Mucosa of stomach (tissue), 1 donor: ENCODE data around the gene STUM.

Source experiments
- H3K27me3 ChIP-seq: one replicate; pipeline ENCODE4 v1.7.0; 2013; ENCODE audit warnings: mild to moderate bottlenecking, low read length; ENCODE audit not compliant: control insufficient read depth, insufficient read depth
- H3K36me3 ChIP-seq: one replicate; pipeline ENCODE4 v1.7.0; 2013; ENCODE audit warnings: low read length; ENCODE audit not compliant: control insufficient read depth, insufficient read depth
- H3K4me1 ChIP-seq: one replicate; pipeline ENCODE4 v1.7.0; 2013; ENCODE audit warnings: mild to moderate bottlenecking, low read length; ENCODE audit not compliant: control insufficient read depth, insufficient read depth
- H3K4me3 ChIP-seq: one replicate; pipeline ENCODE4 v1.7.0; 2013; ENCODE audit warnings: low read length
- H3K9ac ChIP-seq: one replicate; pipeline ENCODE4 v1.7.0; 2013; ENCODE audit warnings: mild to moderate bottlenecking, low read length, moderate library complexity
- H3K9me3 ChIP-seq: one replicate; pipeline ENCODE4 v1.7.0; 2013; ENCODE audit warnings: mild to moderate bottlenecking, low read length, moderate library complexity; ENCODE audit not compliant: control insufficient read depth
- donor health status: Pancreatic carcinoma.

The STUM gene

DNA sequence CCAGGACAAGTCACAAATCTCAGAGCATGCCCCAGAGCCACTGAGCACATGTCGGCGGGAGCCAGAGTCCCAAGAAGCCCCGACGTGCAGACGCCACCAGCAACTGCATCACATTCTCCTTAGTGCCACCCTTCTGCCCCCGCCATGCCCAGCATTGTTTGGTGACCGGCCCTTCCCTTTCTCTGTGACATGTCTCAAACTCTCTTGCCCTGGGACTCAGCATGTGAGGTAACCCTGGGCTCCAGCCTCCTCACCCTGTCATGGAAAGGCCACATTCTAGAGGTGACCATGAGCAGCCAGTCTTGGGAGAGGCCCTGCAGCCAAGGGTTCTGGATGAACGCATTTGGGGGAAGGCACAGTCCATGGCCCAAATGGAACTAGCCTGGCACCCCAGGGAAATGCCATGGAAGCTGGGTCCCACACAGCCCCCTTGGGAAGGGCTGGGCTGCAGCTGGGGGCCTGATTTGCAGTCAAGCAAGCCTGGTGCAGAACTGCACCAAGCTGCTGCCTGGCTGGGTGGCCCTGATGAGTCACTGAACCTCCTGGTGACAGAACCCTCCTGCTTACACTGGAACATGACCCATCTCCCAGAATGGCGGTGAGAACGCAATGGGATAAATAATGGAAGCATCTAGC, 96.1 kb downstream of the STUM start:
- Histone ChIP-seq H3K4me3 (no peak overlapping the region), H3K9me3 (no peaks in the 10 kb centered on the region), H3K36me3 (peaks cover 6% of the 10 kb centered on the region), H3K4me1 (peaks cover 18% of the 10 kb centered on the region), H3K27me3 (no peaks in the 10 kb centered on the region), H3K9ac (no peak overlapping the region)

DNA sequence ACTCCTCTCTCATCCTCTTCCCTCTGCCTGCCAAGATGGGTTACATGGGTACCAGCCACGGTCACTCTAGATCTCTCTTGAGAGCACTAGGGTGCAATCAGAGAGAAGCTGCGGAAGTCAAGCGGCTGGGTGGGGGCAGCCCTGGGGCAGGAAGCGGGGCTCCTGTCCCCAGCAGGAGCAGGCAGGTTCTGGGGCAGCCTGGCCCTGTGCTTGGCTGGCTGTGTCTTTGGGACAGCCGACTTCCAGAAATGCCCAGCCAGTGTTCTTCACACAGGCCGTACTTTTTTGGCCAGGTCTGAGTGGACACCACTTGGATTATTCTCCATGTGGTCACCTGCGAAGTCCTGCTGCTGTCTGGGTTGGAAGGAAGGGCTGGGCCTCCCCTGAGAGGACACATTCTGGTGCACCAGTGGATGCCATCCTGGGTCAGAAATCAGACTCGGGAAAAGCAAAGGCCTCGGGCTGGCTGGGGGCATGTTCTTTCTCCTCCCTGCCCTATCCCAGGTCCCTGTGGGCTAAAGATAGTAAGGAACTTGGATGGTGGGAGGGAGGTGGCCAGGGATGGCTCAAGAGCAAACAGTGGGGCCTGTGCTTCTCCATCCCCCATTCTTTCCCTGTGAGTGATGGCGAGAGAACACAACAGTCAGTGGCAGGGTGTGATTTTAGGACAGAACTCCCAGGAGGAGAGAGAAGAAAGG, 96.9 kb downstream of the STUM start:
- H3K9ac ChIP-seq, result no peak overlapping the region

DNA sequence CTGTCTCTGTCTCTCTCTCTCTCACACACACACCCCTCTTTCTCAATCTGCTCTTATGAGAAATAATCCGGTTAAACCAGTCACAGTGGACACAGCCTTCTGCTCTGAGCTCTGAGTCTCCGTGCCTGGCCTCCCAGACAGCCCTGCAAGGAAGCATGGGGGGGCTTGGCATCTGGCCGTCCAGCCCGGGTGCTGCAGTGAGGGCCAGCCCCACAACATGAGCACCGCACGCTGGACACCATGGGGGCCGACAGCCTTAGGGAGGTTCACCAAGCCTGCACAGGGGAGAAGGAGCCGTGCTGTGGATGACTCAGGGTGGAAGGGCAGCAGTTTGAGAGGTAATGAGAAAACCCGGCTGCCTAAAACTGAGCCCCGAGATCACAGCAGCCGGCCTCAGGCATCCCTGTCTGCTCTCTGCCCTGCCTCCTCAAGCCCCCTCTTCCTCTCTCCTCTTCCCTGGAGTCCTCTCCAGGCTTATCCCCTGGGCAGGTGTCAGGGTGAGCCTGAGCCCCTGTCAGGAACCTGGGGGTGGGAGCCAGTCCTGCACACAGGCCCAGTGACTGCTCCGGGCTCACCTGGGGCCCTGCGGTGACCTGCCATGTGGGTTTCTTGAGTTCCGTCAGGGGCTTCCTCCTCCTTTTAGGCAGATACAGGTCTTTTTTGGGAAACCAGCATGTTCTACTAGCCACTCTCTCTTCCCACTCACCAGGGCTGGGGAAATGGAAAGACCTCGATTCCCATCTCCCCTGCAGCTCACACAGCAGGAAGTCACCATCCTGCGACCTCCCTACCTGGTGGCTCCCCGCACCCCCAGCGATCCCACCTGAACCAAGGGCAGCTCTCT, 97.7 kb downstream of the STUM start:
- no peaks in the 10 kb centered on the region for H3K27me3 ChIP-seq
- no peak overlapping the region for H3K4me3 ChIP-seq
- peaks cover 18% of the 10 kb centered on the region for H3K4me1 ChIP-seq
- H3K36me3 ChIP-seq, result peaks cover 6% of the 10 kb centered on the region
- H3K9ac ChIP-seq, result no peak overlapping the region
- H3K9me3 ChIP-seq, result no peaks in the 10 kb centered on the region

More for the DNA sequence above, 96.9 kb downstream of the STUM start:
- H3K36me3 ChIP-seq, result peaks cover 6% of the 10 kb centered on the region
- no peaks in the 10 kb centered on the region for H3K27me3 ChIP-seq
- H3K4me1 ChIP-seq, result peaks cover 18% of the 10 kb centered on the region
- H3K4me3 ChIP-seq, result no peak overlapping the region
- H3K9me3 ChIP-seq, result no peaks in the 10 kb centered on the region

DNA sequence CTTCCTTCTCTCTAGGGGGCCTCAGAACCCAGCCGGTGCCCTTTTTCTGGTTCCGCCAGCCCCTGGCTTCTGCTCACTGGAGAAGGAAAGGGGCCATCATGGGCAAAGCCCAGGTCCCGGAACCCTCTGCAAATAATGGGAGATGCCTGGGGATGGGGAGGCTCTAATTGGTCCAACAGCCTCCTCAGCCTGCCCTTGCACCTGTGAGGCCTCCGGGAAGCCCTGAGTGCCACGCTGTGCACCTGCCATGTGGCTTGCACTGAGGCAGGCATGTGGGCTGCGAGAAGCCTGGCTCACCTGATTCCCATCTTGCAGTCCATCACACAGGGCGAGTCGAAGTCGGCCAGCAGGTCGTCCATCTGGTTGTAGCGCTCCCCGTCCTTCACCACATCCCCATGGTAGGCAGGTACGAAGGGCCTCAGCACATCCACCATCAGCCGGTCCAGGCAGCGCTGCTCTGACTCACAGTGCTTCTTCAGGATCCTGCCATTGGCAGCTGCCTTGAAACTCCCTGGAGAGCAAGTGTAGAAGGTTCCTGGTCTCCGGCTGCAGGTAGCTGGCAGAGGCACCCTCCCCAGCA, 98.4 kb downstream of the STUM start:
- H3K4me1 ChIP-seq, result peaks cover 18% of the 10 kb centered on the region

DNA sequence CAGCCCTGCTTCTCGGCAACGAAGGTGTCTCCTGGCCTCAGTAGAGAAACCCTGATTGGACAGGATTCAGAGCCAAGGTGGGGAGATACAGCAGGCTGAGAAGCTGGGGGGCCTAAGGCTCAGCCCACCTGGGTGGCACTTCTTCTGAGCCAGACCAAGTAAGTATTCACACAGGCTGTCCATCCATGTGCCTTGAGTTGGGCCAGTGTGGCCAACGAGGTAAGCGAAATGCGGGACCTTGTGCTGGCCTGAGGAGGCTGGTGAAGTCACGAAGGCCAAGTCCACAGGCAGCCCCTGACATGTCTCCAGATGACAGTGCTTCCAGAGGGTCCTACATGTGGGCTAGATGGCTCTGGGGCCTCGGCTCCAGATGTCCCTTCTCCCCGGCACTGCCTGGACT, 99.2 kb downstream of the STUM start:
- H3K4me1 ChIP-seq, result peaks cover 17% of the 10 kb centered on the region
- H3K9ac ChIP-seq, result no peak overlapping the region
- H3K27me3 ChIP-seq, result no peaks in the 10 kb centered on the region
- H3K36me3 ChIP-seq, result peaks cover 6% of the 10 kb centered on the region
- no peaks in the 10 kb centered on the region for H3K9me3 ChIP-seq
- no peak overlapping the region for H3K4me3 ChIP-seq

More for the DNA sequence above, 98.4 kb downstream of the STUM start:
- no peaks in the 10 kb centered on the region for H3K27me3 ChIP-seq
- H3K36me3 ChIP-seq, result peaks cover 6% of the 10 kb centered on the region
- H3K4me3 ChIP-seq, result no peak overlapping the region
- no peaks in the 10 kb centered on the region for H3K9me3 ChIP-seq
- no peak overlapping the region for H3K9ac ChIP-seq

DNA sequence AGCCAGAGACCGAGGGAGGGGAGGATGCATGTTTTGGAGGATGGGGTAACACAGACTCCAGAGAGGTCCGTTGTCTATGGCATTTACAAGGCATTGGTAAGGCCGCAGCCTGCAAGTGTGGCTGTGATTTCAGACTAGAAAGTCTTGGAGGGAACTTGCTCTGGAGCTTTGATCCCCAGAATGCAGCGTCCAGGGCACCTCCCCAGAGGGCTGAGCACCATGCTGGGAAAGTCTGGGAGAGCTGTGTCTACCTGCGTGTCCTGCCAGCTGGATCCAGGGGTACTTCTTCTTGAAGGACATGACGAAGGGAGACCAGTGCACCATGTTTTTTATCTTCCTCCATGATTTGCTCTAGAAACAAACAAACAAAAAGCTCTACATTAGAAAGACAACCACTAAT, 99.9 kb downstream of the STUM start:
- Histone ChIP-seq H3K36me3 (peaks cover 6% of the 10 kb centered on the region), H3K4me3 (no peak overlapping the region), H3K27me3 (no peaks in the 10 kb centered on the region), H3K9ac (no peak overlapping the region), H3K4me1 (peaks cover 10% of the 10 kb centered on the region), H3K9me3 (no peaks in the 10 kb centered on the region)

DNA sequence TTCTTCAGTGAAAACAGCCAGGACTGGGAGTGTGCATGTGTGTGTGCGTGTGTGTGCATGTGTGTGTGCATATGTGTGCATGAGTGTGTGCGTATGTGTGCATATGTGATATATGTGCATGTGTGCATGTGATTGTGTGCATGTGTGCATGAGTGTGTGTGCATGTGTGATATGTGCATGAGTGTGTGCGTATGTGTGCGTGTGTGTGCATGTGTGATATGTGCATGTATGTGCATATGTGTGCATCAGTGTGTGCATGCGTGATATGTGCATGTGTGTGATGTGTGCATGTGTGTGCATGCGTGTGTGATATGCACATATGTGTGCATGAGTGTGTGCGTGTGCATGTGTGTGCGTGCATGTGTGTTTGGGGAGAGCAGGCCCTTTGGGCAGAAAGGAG, 100.7 kb downstream of the STUM start:
- Histone ChIP-seq H3K9ac (no peak overlapping the region), H3K4me1 (peaks cover 2% of the 10 kb centered on the region), H3K36me3 (peaks cover 6% of the 10 kb centered on the region), H3K27me3 (no peaks in the 10 kb centered on the region), H3K9me3 (no peaks in the 10 kb centered on the region), H3K4me3 (no peak overlapping the region)

DNA sequence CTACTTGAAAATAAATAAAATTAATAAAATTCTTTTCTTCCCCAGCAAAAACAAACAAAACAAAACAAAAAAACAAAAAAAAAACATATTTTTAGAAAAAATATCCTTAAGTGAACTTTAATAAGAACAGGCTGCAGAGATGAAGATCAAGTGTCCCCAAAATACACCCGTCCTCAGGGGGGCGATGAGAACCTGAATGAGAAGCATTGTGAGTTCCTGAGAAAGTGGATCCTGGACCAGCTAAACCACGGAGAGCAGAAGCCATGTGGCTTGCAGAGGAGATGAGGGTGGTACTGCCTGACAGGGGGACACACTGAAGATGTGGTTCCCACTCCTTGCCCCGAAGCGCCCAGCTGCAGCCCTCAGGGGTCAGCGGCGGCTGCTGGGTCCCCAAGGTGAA, 101.2 kb downstream of the STUM start:
- Histone ChIP-seq H3K27me3 (no peaks in the 10 kb centered on the region), H3K4me1 (no peaks in the 10 kb centered on the region), H3K36me3 (peaks cover 6% of the 10 kb centered on the region), H3K4me3 (no peak overlapping the region), H3K9me3 (no peaks in the 10 kb centered on the region), H3K9ac (no peak overlapping the region)

DNA sequence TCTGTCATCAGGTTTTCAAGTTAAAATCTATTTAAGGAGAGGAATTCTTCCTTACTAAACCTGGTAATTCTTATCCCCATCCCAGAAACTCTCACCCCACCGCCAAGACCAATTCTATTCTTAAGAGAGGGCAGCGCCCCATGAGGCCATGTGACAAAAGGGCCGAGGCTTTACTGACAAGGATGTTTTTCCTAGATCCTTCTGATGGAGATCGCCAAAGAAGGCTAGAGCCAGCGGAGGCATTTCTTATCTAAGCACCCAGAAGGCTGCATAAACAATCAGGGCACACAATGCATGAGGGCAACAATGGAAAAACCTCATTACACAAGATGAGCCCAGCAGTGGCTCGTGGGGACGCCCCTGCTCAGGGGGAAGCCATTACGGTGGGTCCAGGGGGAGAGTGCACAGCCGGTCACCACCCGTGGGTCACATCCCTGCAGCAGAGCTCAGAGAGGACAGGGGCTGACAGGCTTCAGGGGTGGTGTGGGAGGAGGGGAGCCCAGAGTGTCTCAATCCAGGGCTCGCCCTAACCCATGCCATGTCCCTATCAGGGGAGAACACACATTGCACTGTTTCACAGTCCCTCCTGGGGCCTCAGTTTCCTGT, 101.8 kb downstream of the STUM start:
- Histone ChIP-seq H3K9ac (no peak overlapping the region), H3K4me1 (no peaks in the 10 kb centered on the region), H3K27me3 (no peaks in the 10 kb centered on the region), H3K4me3 (no peak overlapping the region), H3K9me3 (no peaks in the 10 kb centered on the region), H3K36me3 (peaks cover 6% of the 10 kb centered on the region)

DNA sequence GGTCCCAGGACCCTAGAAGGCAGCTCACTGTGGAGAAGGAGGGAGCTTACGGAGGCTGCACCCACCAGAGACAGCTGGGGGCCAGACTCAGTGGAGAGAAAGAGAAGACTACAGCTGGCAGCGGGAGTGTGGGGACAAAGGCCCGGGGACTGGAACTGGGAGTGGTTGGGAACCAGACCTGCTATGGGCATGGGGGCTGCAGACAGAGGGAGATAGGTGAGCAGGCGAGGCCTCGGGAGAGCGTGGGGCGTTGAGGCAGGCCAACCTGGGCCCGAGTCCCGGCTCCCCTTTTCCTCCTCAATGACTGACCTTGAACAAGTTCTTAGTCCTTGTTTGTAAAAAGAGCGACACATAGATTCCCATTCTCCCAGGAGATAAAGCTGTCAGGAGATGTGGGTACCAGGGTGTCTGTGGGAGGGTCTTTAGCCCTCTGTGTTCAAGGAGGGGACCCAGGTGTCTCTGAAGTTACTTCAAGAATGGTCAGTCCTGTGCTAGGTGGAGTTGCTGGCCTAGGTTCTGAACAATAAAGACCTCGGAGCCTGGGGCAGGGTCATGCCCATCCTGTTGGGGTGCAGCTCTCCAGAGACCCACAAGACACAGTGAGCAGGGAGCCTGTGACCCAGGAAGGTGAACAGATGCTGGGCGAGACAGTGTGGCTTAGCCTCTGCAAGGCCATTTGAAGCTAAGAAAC, 102.6 kb downstream of the STUM start:
- H3K4me1 ChIP-seq, result peaks cover 5% of the 10 kb centered on the region
- H3K9ac ChIP-seq, result no peak overlapping the region
- H3K36me3 ChIP-seq, result peaks cover 6% of the 10 kb centered on the region
- H3K9me3 ChIP-seq, result no peaks in the 10 kb centered on the region
- no peaks in the 10 kb centered on the region for H3K27me3 ChIP-seq
- H3K4me3 ChIP-seq, result no peak overlapping the region

DNA sequence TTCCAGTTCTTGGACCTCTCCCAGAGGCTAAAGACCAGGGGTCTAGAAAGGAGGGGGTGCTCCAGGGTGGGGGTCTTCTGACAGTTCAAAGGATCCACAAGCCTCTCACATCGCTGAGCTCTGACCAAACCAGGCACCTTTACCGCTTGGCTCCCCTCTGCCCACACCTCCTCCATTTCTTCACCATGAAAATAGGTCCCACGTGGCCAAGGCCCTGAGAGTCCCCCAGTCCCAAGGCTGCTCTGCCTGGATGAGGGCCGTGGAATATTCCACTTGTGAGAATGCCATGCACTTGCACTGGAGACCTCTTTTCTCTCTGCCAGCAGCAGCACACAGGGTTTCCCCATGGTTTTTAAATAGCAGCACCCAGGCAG, 103.2 kb downstream of the STUM start:
- H3K27me3 ChIP-seq, result no peaks in the 10 kb centered on the region
- no peak overlapping the region for H3K4me3 ChIP-seq
- no peaks in the 10 kb centered on the region for H3K9me3 ChIP-seq
- peaks cover 10% of the 10 kb centered on the region for H3K4me1 ChIP-seq
- H3K36me3 ChIP-seq, result peaks cover 6% of the 10 kb centered on the region
- H3K9ac ChIP-seq, result no peak overlapping the region
